COLO668 (cell line): ENCODE measurements around the gene PPP1R8.
A peak's percentile ranks its signal among the peaks of the same experiment; 100 is the strongest.
"Not testable (repeated sequence)": the region's sequence is repeated elsewhere in the genome, so short reads cannot be mapped to it uniquely, and the experiment has no call there.

Experiments
- DNase-seq: peaks from one replicate; lab custom pipeline; 2025; ENCODE audit not compliant: unreplicated experiment; lab: John Stamatoyannopoulos, UW

Gene PPP1R8

GRCh38 chr1:27869719-27870085, 39.1 kb downstream of the PPP1R8 start:
- DNase-seq = no peak

- DNase-seq = not testable (repeated sequence)
Observed at GRCh38 chr1:27871076-27871475, 40.5 kb downstream of the PPP1R8 start.

GRCh38 chr1:27872059-27872801, 41.6 kb downstream of the PPP1R8 start, which contains the start of gene THEMIS2:
Gene THEMIS2 (plus strand): TSS chr1:27872544. CDS start chr1:27872572, 28 bp downstream.
- DNase-seq = peak; percentile 81

- DNase-seq = peak; percentile 64
Observed at GRCh38 chr1:27872802-27873551, 42.4 kb downstream of the PPP1R8 start.

- DNase-seq = peak; percentile 37
Observed at GRCh38 chr1:27873671-27874384, 43.2 kb downstream of the PPP1R8 start.

GRCh38 chr1:27876341-27877114, 45.9 kb downstream of the PPP1R8 start:
- no peak for DNase-seq

GRCh38 chr1:27877115-27877416, 46.5 kb downstream of the PPP1R8 start:
- no peak for DNase-seq

GRCh38 chr1:27878039-27878438, 47.5 kb downstream of the PPP1R8 start:
- DNase-seq = no peak

- no peak for DNase-seq
Observed at GRCh38 chr1:27878787-27879335, 48.3 kb downstream of the PPP1R8 start.

- no peak for DNase-seq
Observed at GRCh38 chr1:27879374-27880082, 48.9 kb downstream of the PPP1R8 start.

GRCh38 chr1:27882543-27882903, 51.9 kb downstream of the PPP1R8 start:
- DNase-seq = no peak

- DNase-seq = no peak
Observed at GRCh38 chr1:27883536-27883935, 53.0 kb downstream of the PPP1R8 start.

- no peak for DNase-seq
Observed at GRCh38 chr1:27884006-27884954, 53.7 kb downstream of the PPP1R8 start.

- no peak for DNase-seq
Observed at GRCh38 chr1:27885114-27885528, 54.5 kb downstream of the PPP1R8 start.

- no peak for DNase-seq
Observed at GRCh38 chr1:27885621-27886352, 55.2 kb downstream of the PPP1R8 start.

GRCh38 chr1:27886353-27886679, 55.7 kb downstream of the PPP1R8 start:
- DNase-seq = no peak

- DNase-seq = no peak
Observed at GRCh38 chr1:27886744-27887143, 56.2 kb downstream of the PPP1R8 start.

GRCh38 chr1:27887215-27888021, 56.8 kb downstream of the PPP1R8 start:
- DNase-seq = no peak
